H1 (cell line): ENCODE results near the gene LARP4B. TPM values are rescaled to one million over a fixed set of nuclear protein-coding genes. Genes with fewer than 3 reads are reported as not detected.

Experiments used
- CTCF ChIA-PET: fragments of 300-600 bp; sonication (Branson Sonifier 250); formaldehyde crosslinking; loops from one replicate; lab custom pipeline; 2021; ENCODE audit not compliant: partially characterized antibody; lab: Charles Lee
- POLR2A ChIA-PET: fragments of 300-600 bp; sonication (Branson Sonifier 250); formaldehyde crosslinking; loops from one replicate; lab custom pipeline; 2021; ENCODE audit warnings: inconsistent platforms; ENCODE audit not compliant: partially characterized antibody; lab: Charles Lee
- DNase-seq, 2 experiments: peaks; one replicate each; pipeline versions ENCODE4 v3.0.0 to v3.0.0-alpha.2; 2010 to 2022; ENCODE audit warnings: low spot score in 2 of 2, low read depth in 1 of 2, mixed read lengths in 1 of 2
- FAIRE-seq: peaks from 2 replicates; lab custom pipeline; 2011; peaks lifted over from hg19 to GRCh38; lab: Jason Lieb, UNC
- H2AFZ ChIP-seq: 2 replicates; pipeline ENCODE4 v1.8.1; 2012; ENCODE audit warnings: low read length, inconsistent platforms
- H2AK5ac ChIP-seq: 2 replicates; pipeline ENCODE4 v1.6.1; 2013; ENCODE audit warnings: low read depth, low read length
- H2BK120ac ChIP-seq: replicated peaks from 2 replicates; pipeline ENCODE3; 2013; ENCODE audit warnings: low read depth, low read length, inconsistent platforms
- H2BK12ac ChIP-seq: 2 replicates; pipeline ENCODE4 v1.6.1; 2013; ENCODE audit warnings: low read depth, low read length
- H2BK15ac ChIP-seq: 2 replicates; pipeline ENCODE4 v1.6.1; 2013; ENCODE audit warnings: low read length
- H2BK20ac ChIP-seq: 2 replicates; pipeline ENCODE4 v1.6.1; 2013; ENCODE audit warnings: low read length
- H2BK5ac ChIP-seq: 2 replicates; pipeline ENCODE4 v1.6.1; 2013; ENCODE audit warnings: low read depth, low read length
- H3K14ac ChIP-seq: 2 replicates; pipeline ENCODE4 v1.6.1; 2013; ENCODE audit warnings: inconsistent platforms; ENCODE audit not compliant: insufficient read length
- H3K18ac ChIP-seq: 2 replicates; pipeline ENCODE4 v1.6.1; 2013; ENCODE audit warnings: low read length; ENCODE audit errors: extremely low read depth
- H3K23ac ChIP-seq: 2 replicates; pipeline ENCODE4 v1.6.1; 2013; ENCODE audit warnings: inconsistent platforms; ENCODE audit not compliant: insufficient read length
- H3K23me2 ChIP-seq: 2 replicates; pipeline ENCODE4 v1.6.1; 2013; ENCODE audit warnings: low read depth, low read length
- H3K27ac ChIP-seq: 2 replicates; pipeline ENCODE4 v1.6.1; 2011; ENCODE audit warnings: low read depth, low read length, inconsistent platforms
- H3K27me3 ChIP-seq, 4 experiments: replicated peaks in 1 of 4; 1 replicate in 1 of 4; 2 replicates in 3 of 4; pipeline versions ENCODE4 v1.6.1 to v1.8.1; 2011 to 2013; ENCODE audit warnings: low read length in 3 of 4, mild to moderate bottlenecking in 3 of 4, inconsistent platforms in 2 of 4, mixed read lengths in 2 of 4, moderate library complexity in 1 of 4; ENCODE audit not compliant: control insufficient read depth in 3 of 4, insufficient read depth in 3 of 4; ENCODE audit errors: extremely low read depth in 1 of 4
- H3K36me3 ChIP-seq, 4 experiments: 2 replicates each; pipeline versions ENCODE4 v1.6.1 to v1.8.1; 2011 to 2013; ENCODE audit warnings: mild to moderate bottlenecking in 4 of 4, low read length in 3 of 4, moderate library complexity in 2 of 4, control low read depth in 1 of 4, inconsistent platforms in 1 of 4; ENCODE audit not compliant: insufficient read depth in 4 of 4, control insufficient read depth in 2 of 4
- H3K4ac ChIP-seq: replicated peaks from 2 replicates; pipeline ENCODE3; 2013; ENCODE audit warnings: low read length, low read depth, mixed read lengths, inconsistent platforms; ENCODE audit not compliant: insufficient read length
- H3K4me1 ChIP-seq, 4 experiments: replicated peaks in 1 of 4; 1 replicate in 1 of 4; 2 replicates in 3 of 4; pipeline versions ENCODE4 v1.6.1 to v1.8.1; 2011 to 2013; ENCODE audit warnings: low read length in 3 of 4, inconsistent platforms in 2 of 4, mixed read lengths in 1 of 4; ENCODE audit not compliant: insufficient read depth in 4 of 4, control insufficient read depth in 3 of 4
- H3K4me2 ChIP-seq, 2 experiments: 2 replicates each; pipeline versions ENCODE4 v1.6.1 to v1.8.1; 2011 to 2013; ENCODE audit warnings: low read depth in 2 of 2, low read length in 2 of 2, control low read depth in 1 of 2, inconsistent platforms in 1 of 2, mild to moderate bottlenecking in 1 of 2; ENCODE audit not compliant: insufficient read depth in 1 of 2
- H3K4me3 ChIP-seq, 4 experiments: fragments of 200-600, 300-600 bp in 1 of 4; sonication (generic), shearing (Covaris generic), sonication (Bioruptor Twin) in 1 of 4; 2 replicates each; pipeline versions ENCODE4 v1.5.1 to v1.8.1; 2011 to 2016; ENCODE audit warnings: low read length in 4 of 4, low read depth in 3 of 4, control low read depth in 2 of 4, inconsistent platforms in 2 of 4, mild to moderate bottlenecking in 2 of 4, mixed read lengths in 1 of 4, moderate library complexity in 1 of 4; ENCODE audit not compliant: insufficient read depth in 2 of 4; ENCODE audit errors: extremely low read depth in 1 of 4
- H3K56ac ChIP-seq: replicated peaks from 2 replicates; pipeline ENCODE3; 2013; ENCODE audit warnings: low read depth, mild to moderate bottlenecking, mixed read lengths, low read length, inconsistent platforms; ENCODE audit not compliant: insufficient read length
- H3K79me1 ChIP-seq: 2 replicates; pipeline ENCODE4 v1.6.1; 2013; ENCODE audit warnings: low read depth, low read length, control low read depth
- H3K79me2 ChIP-seq, 2 experiments: 2 replicates each; pipeline versions ENCODE4 v1.6.1 to v1.8.1; 2012 to 2013; ENCODE audit warnings: low read length in 2 of 2, mild to moderate bottlenecking in 2 of 2, inconsistent platforms in 1 of 2; ENCODE audit not compliant: insufficient read depth in 2 of 2, control insufficient read depth in 1 of 2
- H3K9ac ChIP-seq, 4 experiments: replicated peaks in 1 of 4; 1 replicate in 1 of 4; 2 replicates in 3 of 4; pipeline versions ENCODE4 v1.6.1 to v1.8.1; 2011 to 2013; ENCODE audit warnings: low read depth in 3 of 4, low read length in 3 of 4, control low read depth in 2 of 4, mild to moderate bottlenecking in 2 of 4, moderate library complexity in 2 of 4, inconsistent platforms in 1 of 4; ENCODE audit errors: extremely low read depth in 1 of 4
- H3K9me3 ChIP-seq, 2 experiments: 2 replicates each; pipeline versions ENCODE4 v1.6.1 to v1.8.1; 2012 to 2013; ENCODE audit warnings: mild to moderate bottlenecking in 2 of 2, moderate library complexity in 2 of 2, control low read depth in 1 of 2, inconsistent platforms in 1 of 2, low read depth in 1 of 2, low read length in 1 of 2, mixed read lengths in 1 of 2; ENCODE audit not compliant: insufficient read depth in 2 of 2
- H4K20me1 ChIP-seq, 2 experiments: replicated peaks in 1 of 2; 2 replicates each; pipeline versions ENCODE3 to v1.8.1; 2011 to 2013; ENCODE audit warnings: inconsistent platforms in 2 of 2, low read length in 2 of 2, mild to moderate bottlenecking in 1 of 2; ENCODE audit not compliant: insufficient read depth in 2 of 2, control insufficient read depth in 1 of 2
- H4K5ac ChIP-seq: 2 replicates; pipeline ENCODE4 v1.6.1; 2013; ENCODE audit warnings: low read length, low read depth, mixed read lengths, inconsistent platforms; ENCODE audit not compliant: insufficient read length
- H4K8ac ChIP-seq: 2 replicates; pipeline ENCODE4 v1.8.0; 2013; ENCODE audit warnings: mild to moderate bottlenecking, moderate library complexity, low read length, inconsistent platforms; ENCODE audit not compliant: insufficient read depth; ENCODE audit errors: extremely low read depth
- H4K91ac ChIP-seq: replicated peaks from 2 replicates; pipeline ENCODE3; 2013; ENCODE audit warnings: low read length, mixed read lengths, inconsistent platforms; ENCODE audit not compliant: insufficient read length
- CBX5 ChIP-seq: fragments of 300-800, 300-1000 bp; sonication (generic); IDR thresholded peaks from 2 replicates; pipeline ENCODE4 v1.7.1; 2016; ENCODE audit warnings: antibody characterized with exemption, low read length, low read depth
- CBX8 ChIP-seq: fragments of 300-800, 300-1000 bp; sonication (generic); IDR thresholded peaks from 2 replicates; pipeline ENCODE4 v1.7.1; 2016; ENCODE audit warnings: low read depth, low read length, borderline replicate concordance
- CHD1 ChIP-seq: IDR thresholded peaks from 2 replicates; pipeline ENCODE4 v1.6.1; 2012; ENCODE audit warnings: low read depth, low read length, improper control_type of control experiment
- EGR1 ChIP-seq: IDR thresholded peaks from 2 replicates; pipeline ENCODE4 v1.6.1; 2011; ENCODE audit warnings: low read depth, low read length, borderline replicate concordance
- HDAC6 ChIP-seq: IDR thresholded peaks from one replicate; pipeline ENCODE4 v1.7.1; 2012; ENCODE audit warnings: low read depth, mild to moderate bottlenecking, inconsistent platforms, low read length, moderate library complexity
- KDM4A ChIP-seq: IDR thresholded peaks from one replicate; pipeline ENCODE4 v1.7.1; 2012; ENCODE audit warnings: low read depth, mild to moderate bottlenecking, moderate library complexity, low read length, inconsistent platforms; ENCODE audit not compliant: severe bottlenecking
- SP2 ChIP-seq: IDR thresholded peaks from 2 replicates; pipeline ENCODE4 v1.6.1; 2012; ENCODE audit warnings: mild to moderate bottlenecking, low read length, inconsistent platforms
- TAF1 ChIP-seq: IDR thresholded peaks from 2 replicates; pipeline ENCODE4 v1.6.1; 2011; ENCODE audit warnings: mild to moderate bottlenecking, low read depth, low read length
- TBP ChIP-seq: IDR thresholded peaks from 2 replicates; pipeline ENCODE4 v1.6.1; 2011; ENCODE audit warnings: low read depth, low read length, improper control_type of control experiment
- YY1 ChIP-seq: IDR thresholded peaks from 2 replicates; pipeline ENCODE4 v1.6.1; 2011; ENCODE audit warnings: low read depth, mild to moderate bottlenecking, low read length
- WGBS, 2 experiments: shearing (Covaris generic) in 1 of 2; methylation state at CpG; one replicate each; pipeline versions ENCODE4 v1.1.6 to v1.1.7; 2013 to 2015; ENCODE audit warnings: low lambda C conversion rate in 2 of 2, mixed read lengths in 2 of 2, inconsistent platforms in 1 of 2, low coverage in 1 of 2, missing lambda C conversion rate in 1 of 2; ENCODE audit not compliant: insufficient replicate concordance in 2 of 2, insufficient coverage in 1 of 2, insufficient read length in 1 of 2; ENCODE audit errors: extremely low coverage in 1 of 2, missing lambda C conversion rate in 1 of 2; 5-methylcytosine and 5-hydroxymethylcytosine counted together
- polyA plus RNA-seq, 7 experiments: library from polyadenylated mRNA; depleted of rRNA in 3 of 7; stranded (reverse) in 5 of 7; unstranded in 2 of 7; fragments of >200 nt in 5 of 7; fragments of 200-250 nt in 2 of 7; gene quantifications; 1 replicate in 5 of 7; 2 replicates in 1 of 7; 4 replicates in 1 of 7; pipeline versions ENCODE4 v1.2.1 to v1.2.3, GENCODE V29; 2011 to 2013; ENCODE audit warnings: missing spikeins in 2 of 7, mixed read lengths in 2 of 7
- total RNA-seq: library from RNA; stranded (reverse); fragmentation: NEBNext Ultra II Directional; extraction: Animal tissue kit (Norgen Biotek cat#: 25700); gene quantifications from 2 replicates; pipeline ENCODE4 v1.2.1, GENCODE V29; 2021

Gene LARP4B
- total and polyA plus RNA-seq, 2 of the 8 experiments (the other 6 are each of a cell fraction or from before 2014, with no cell fraction given) = 20.1 to 78.6 TPM

- peaks cover 0 to 2% of the 10 kb centered on the region in 2 experiments for H4K20me1 ChIP-seq
- WGBS, 2 experiments = 92% methylated on average over 30 of the region's 44 CpGs; no CpG with 5 or more reads in 1 of the 2 experiments
Observed at GRCh38 chr10:786633-787474, 144.7 kb downstream of the LARP4B start.

More at GRCh38 chr10:786633-787474, 144.7 kb downstream of the LARP4B start:
- Histone ChIP-seq H3K4me1 (peaks cover 0 to 8% (median 1%) of the 10 kb centered on the region in 4 experiments; a peak in 3 of 7 replicates), H2AK5ac (no peak overlapping the region), H2BK20ac (no peak overlapping the region), H4K91ac (no peak overlapping the region), H2BK120ac (no peak overlapping the region), H3K4me3 (no peak overlapping the region), H2AFZ (no peak overlapping the region), H3K4ac (no peak overlapping the region), H3K23ac (no peak overlapping the region), H3K9ac (no peak overlapping the region), H3K27me3 (peaks cover 2 to 18% (median 10%) of the 10 kb centered on the region in 4 experiments; a peak in 6 of 7 replicates)
- FAIRE-seq = no peak
- TF ChIP-seq CBX8 (no peak), KDM4A (no peak), EGR1 (no peak), YY1 (no peak), TAF1 (no peak), SP2 (no peak), CHD1 (no peak), CBX5 (no peak), HDAC6 (no peak), TBP (no peak)
- TF ChIP-seq, all 59 proteins: peak for 0
- H2BK15ac ChIP-seq = no peak overlapping the region
- H3K23me2 ChIP-seq = peaks cover 4% of the 10 kb centered on the region; the same call in 1 of the 2 replicates
- no peak overlapping the region for H3K18ac ChIP-seq
- no peaks in the 10 kb centered on the region for H3K9me3 ChIP-seq
- ChIA-PET CTCF (interaction anchor here (1.3 to 2.5 kb wide), 3 partner anchors 8 to 276 kb away, joined by 3 to 10 read pairs (median 4); no protein-coding TSS in a partner anchor), POLR2A (no interaction called here)
- no peak overlapping the region for H2BK5ac ChIP-seq
- H3K56ac ChIP-seq = no peak overlapping the region
- no peak overlapping the region for H4K5ac ChIP-seq
- peak in 1 of 2 experiments; percentile 45 for DNase-seq
- H3K79me1 ChIP-seq = no peaks in the 10 kb centered on the region
- no peak overlapping the region for H3K4me2 ChIP-seq
- H4K8ac ChIP-seq = no peak overlapping the region
- no peaks in the 10 kb centered on the region for H3K36me3 ChIP-seq
- no peak overlapping the region for H3K27ac ChIP-seq
- no peak overlapping the region for H2BK12ac ChIP-seq
- H3K14ac ChIP-seq = no peak overlapping the region
- no peaks in the 10 kb centered on the region for H3K79me2 ChIP-seq
